NOMO-1 treated with DMSO at 0.1 percent for 48 hours (cell line): ENCODE data around the gene CCDC149.

ENCODE experiments used
- DNase-seq: peaks from one replicate; lab custom pipeline; 2025; ENCODE audit not compliant: unreplicated experiment; lab: John Stamatoyannopoulos, UW

CCDC149 gene

GRCh38 chr4:24881508-24882196 lies 31.2 kb downstream of the CCDC149 start:
- peak; percentile 48 for DNase-seq

GRCh38 chr4:24880186-24880585 lies 32.7 kb downstream of the CCDC149 start:
- no peak for DNase-seq

GRCh38 chr4:24878636-24879016 lies 34.2 kb downstream of the CCDC149 start:
- DNase-seq = no peak

GRCh38 chr4:24877868-24878635 lies 34.8 kb downstream of the CCDC149 start:
- no peak for DNase-seq

- DNase-seq = no peak
These were observed 36.4 kb downstream of the CCDC149 start for GRCh38 chr4:24876431-24876830.

GRCh38 chr4:24872720-24873119 lies 40.1 kb downstream of the CCDC149 start:
- DNase-seq = no peak

- DNase-seq = no peak
These were observed 41.6 kb downstream of the CCDC149 start for GRCh38 chr4:24871210-24871609.

GRCh38 chr4:24867766-24868296 lies 45.0 kb downstream of the CCDC149 start:
- DNase-seq = no peak

- no peak for DNase-seq
These were observed 45.6 kb downstream of the CCDC149 start for GRCh38 chr4:24867251-24867650.

- DNase-seq = no peak
These were observed 47.4 kb downstream of the CCDC149 start for GRCh38 chr4:24865401-24865800.

GRCh38 chr4:24863799-24864198 lies 49.0 kb downstream of the CCDC149 start:
- DNase-seq = no peak

- no peak for DNase-seq
These were observed 50.6 kb downstream of the CCDC149 start for GRCh38 chr4:24862073-24862751.

GRCh38 chr4:24858550-24858949 lies 54.3 kb downstream of the CCDC149 start:
- no peak for DNase-seq

- DNase-seq = no peak
These were observed 54.8 kb downstream of the CCDC149 start for GRCh38 chr4:24858026-24858425.

GRCh38 chr4:24856586-24856985 lies 56.3 kb downstream of the CCDC149 start:
- peak; percentile 42 for DNase-seq

GRCh38 chr4:24855741-24856140 lies 57.1 kb downstream of the CCDC149 start:
- no peak for DNase-seq

- DNase-seq = no peak
These were observed 59.7 kb downstream of the CCDC149 start for GRCh38 chr4:24853142-24853541.

GRCh38 chr4:24850674-24851073 lies 62.2 kb downstream of the CCDC149 start:
- no peak for DNase-seq

- DNase-seq = no peak
These were observed 63.1 kb downstream of the CCDC149 start for GRCh38 chr4:24849756-24850155.

GRCh38 chr4:24849351-24849750 lies 63.5 kb downstream of the CCDC149 start:
- DNase-seq = no peak

GRCh38 chr4:24846716-24847115 lies 66.1 kb downstream of the CCDC149 start:
- DNase-seq = no peak

GRCh38 chr4:24845902-24846301 lies 66.9 kb downstream of the CCDC149 start:
- no peak for DNase-seq
